ENCODE measurements around the gene TAP2.

TAP2 gene

DNA sequence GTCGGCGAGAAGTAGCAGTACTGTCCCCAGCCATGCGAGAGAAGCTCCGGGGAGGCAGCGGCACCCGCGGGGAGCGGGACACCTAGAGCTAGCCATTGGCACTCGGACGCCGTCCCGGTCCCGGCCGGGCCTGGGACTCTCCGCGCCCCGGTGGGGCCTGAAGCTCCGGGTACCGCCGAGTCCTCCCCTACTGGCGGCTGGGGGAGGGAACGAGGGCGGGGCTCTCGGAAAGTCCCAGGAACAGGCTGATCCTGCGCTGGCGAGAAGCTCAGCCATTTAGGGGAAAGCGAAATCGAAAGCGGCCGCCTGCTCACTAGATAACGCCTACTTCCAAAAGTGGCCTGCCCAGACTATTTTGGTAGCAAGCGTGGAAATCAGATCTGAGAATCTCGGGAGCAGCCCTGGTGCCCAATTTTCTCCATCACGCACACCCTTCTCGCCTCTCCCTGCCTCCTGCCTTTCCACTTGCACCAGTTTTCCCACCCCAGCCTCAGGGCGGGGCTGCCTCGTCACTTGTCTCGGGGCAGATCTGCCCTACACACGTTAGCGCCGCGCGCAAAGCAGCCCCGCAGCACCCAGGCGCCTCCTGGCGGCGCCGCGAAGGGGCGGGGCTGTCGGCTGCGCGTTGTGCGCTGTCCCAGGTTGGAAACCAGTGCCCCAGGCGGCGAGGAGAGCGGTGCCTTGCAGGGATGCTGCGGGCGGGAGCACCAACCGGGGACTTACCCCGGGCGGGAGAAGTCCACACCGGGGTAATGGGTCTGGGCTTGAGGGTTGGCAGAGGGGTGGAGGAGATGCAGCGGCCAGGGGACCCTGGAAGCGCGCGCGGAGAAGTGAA lies 15.2 kb upstream of the TAP2 start, which contains the start of the genes PSMB9 and TAP1:
Gene PSMB9, plus strand, starts transcription at position 652 of the 835 bp plus-strand sequence. Its CDS starts 38 bp downstream, at position 690.
Gene TAP1, minus strand, starts transcription at position 164 of the 835 bp plus-strand sequence. Its CDS starts 68 bp downstream, at position 96.
- H3K4me3 ChIP-seq (ENCODE audit: low read length) = peak within 1 kb of the TSS; percentile 83
- TF ChIP-seq CTCF (IDR thresholded peaks at IDR 0.05; ENCODE audit: insufficient read depth, low read depth, low read length, missing control alignments) = peak; percentile 55
- peak; percentile 94 for DNase-seq (ENCODE audit: low read depth)

DNA sequence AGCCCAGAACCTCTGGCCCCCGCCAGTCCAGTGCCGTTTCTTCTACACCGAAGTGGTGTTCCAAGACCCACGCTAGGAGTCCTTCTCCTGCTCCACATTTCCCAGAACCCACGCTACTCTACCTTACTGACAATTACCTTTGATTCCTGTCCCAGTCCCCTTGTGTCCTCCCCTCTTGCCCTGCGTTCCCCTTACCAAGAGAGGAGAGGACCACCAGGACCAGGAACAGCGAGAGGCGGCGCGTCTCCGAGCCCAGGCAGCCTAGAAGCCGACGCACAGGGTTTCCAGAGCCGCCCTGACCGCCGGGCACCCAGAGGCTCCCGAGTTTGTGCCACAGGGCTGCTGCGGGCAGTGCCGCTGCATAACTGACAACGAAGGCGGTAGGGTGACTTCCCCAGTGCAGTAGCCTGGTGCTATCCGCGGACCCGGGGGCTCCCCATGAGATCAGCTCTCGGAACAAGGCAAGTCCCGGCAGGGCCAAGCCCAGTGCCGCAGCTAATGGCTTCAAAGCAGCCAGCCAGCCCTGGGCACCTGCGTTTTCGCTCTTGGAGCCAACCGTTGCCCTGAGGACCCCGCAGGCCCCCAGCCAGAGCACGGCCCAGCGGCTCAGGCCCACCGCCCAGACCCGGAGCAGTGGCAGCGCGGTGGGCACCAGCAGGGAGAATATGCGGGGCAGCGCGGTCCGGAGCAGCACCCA lies 14.5 kb upstream of the TAP2 start:
- peak overlapping the region; percentile 83 for H3K4me3 ChIP-seq (ENCODE audit: low read length)
- DNase-seq (ENCODE audit: low read depth) = peak; percentile 62
- no peak for TF ChIP-seq CTCF (IDR thresholded peaks at IDR 0.05; ENCODE audit: insufficient read depth, low read depth, low read length, missing control alignments)

DNA sequence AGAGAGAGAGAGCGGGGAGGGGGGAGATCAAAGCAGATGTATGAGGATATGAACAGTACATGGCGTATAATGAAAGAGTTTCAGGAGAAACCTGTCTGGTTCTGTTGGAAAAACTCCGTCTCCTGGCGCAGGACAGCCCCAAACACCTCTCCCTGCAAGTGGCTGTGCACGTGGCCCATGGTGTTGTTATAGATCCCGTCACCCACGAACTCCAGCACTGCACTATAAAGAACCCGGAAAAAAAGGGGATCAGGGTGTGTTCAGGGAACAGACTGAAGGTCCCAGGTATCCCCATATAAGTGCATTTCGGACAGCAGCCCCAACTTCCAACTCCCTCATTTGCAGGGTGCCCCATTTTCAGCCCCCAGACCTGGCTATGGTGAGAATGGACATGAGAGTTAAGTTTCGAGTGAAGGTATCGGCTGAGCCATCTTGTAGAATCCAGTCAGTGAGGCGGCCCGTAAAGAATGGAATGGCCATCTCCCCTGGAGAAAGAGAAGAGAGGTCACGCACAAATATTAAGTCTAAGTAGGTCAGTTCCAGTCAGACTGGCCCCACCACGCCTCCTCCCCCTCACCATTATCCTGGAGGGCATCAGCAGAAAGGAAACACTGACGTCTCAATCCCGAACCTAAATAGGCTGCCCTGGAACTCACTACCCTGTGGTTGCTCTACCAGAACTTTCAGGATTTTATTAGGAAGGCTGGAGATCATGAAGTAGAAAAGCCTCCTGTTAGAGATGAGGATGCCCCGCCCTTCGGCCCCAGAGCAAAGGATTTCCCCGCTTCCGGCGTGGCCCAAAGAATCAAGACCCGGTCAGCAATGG lies 13.7 kb upstream of the TAP2 start:
- no peak for TF ChIP-seq CTCF (IDR thresholded peaks at IDR 0.05; ENCODE audit: insufficient read depth, low read depth, low read length, missing control alignments)
- no peak for DNase-seq (ENCODE audit: low read depth)
- H3K4me3 ChIP-seq (ENCODE audit: low read length) = peak overlapping the region; percentile 83

DNA sequence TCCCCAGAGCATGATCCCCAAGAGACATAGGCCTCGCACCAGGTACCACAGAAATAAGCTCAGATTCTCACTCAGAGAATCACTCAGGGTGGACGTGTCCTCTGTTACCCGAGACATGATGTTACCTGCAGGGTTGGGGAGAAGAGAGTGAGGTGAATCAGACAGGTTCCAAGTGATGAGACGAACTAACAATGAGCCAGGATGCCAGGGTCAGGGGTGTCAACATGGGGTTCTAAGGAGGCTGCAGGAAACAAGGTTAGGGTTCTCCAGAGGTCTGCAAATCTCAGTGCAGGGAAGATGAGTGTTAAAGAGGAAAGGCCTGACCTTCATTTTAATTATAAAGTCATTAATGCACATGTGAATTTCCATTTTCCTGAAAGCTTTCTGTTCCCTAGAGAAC lies 12.5 kb upstream of the TAP2 start:
- no peak overlapping the region for H3K4me3 ChIP-seq (ENCODE audit: low read length)
- no peak for TF ChIP-seq CTCF (IDR thresholded peaks at IDR 0.05; ENCODE audit: insufficient read depth, low read depth, low read length, missing control alignments)
- DNase-seq (ENCODE audit: low read depth) = no peak

DNA sequence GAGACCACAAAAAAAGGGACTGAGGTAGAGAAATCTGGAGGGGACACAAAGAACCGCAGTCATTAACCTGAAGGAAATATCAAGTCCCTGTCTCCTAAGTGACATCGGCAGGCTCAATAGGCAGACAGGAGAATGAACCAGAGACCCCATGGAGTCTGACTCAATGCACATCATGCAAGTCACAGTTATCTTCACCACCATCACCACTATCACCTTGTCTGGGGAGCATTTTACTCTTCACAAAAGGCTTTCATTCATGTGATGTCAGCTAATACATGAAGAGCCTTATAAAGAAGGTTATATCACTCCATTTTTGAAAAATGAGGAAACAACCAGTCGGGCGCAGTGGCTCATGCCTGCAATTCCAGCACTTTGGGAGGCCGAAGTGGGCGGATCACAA lies 10.6 kb upstream of the TAP2 start:
- no peak for DNase-seq (ENCODE audit: low read depth)
- no peak for TF ChIP-seq CTCF (IDR thresholded peaks at IDR 0.05; ENCODE audit: insufficient read depth, low read depth, low read length, missing control alignments)
- no peak overlapping the region for H3K4me3 ChIP-seq (ENCODE audit: low read length)

DNA sequence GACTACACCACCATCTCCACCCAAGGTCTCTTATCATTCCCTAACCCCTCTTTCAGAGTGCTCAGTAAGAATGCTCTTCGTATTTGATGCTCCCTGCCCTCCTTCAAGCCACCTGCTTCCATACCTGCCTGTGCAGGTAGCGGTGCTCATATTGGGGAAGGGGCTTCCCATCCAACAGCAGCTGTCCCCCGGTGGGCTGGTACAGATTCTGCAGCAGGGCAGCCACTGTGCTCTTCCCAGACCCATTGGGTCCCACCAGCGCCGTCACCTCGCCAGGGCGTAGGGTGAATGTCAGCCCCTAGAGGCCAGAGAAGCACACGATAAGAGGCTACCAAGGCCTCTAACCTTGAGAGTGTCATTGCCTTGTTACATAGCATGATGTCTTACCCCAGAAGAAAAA lies 9.3 kb upstream of the TAP2 start:
- no peak for DNase-seq (ENCODE audit: low read depth)
- TF ChIP-seq CTCF (IDR thresholded peaks at IDR 0.05; ENCODE audit: insufficient read depth, low read depth, low read length, missing control alignments) = no peak
- H3K4me3 ChIP-seq (ENCODE audit: low read length) = no peak overlapping the region
